Panc1 (cell line): Measurements from ENCODE around the gene SLC2A4RG.

Source experiments
- POLR2AphosphoS5 ChIP-seq: IDR thresholded peaks from 2 replicates; pipeline ENCODE4 v1.6.1; 2012; ENCODE audit warnings: mild to moderate bottlenecking, low read depth, low read length, moderate library complexity
- SIN3A ChIP-seq: IDR thresholded peaks from 2 replicates; pipeline ENCODE4 v1.6.1; 2012; ENCODE audit warnings: low read depth, mild to moderate bottlenecking, low read length, moderate library complexity, borderline replicate concordance; ENCODE audit not compliant: insufficient read depth
- TCF7L2 ChIP-seq: IDR thresholded peaks from 2 replicates; pipeline ENCODE4 v1.6.1; 2011; ENCODE audit warnings: mild to moderate bottlenecking, low read depth, low read length, inconsistent platforms
- TF ChIP-seq, protein P1 (sequence below): fragments of 450-650 bp; IDR thresholded peaks from 2 replicates; pipeline ENCODE4 v1.5.1; 2017; ENCODE audit warnings: mild to moderate bottlenecking
- TF ChIP-seq, protein P2 (sequence below), 2 experiments: IDR thresholded peaks; 2 replicates each; pipeline ENCODE4 v1.6.1; 2011 to 2012; ENCODE audit warnings: low read depth in 2 of 2, control low read depth in 1 of 2, low read length in 1 of 2, mild to moderate bottlenecking in 1 of 2, moderate library complexity in 1 of 2; ENCODE audit not compliant: insufficient read depth in 1 of 2

DNA sequence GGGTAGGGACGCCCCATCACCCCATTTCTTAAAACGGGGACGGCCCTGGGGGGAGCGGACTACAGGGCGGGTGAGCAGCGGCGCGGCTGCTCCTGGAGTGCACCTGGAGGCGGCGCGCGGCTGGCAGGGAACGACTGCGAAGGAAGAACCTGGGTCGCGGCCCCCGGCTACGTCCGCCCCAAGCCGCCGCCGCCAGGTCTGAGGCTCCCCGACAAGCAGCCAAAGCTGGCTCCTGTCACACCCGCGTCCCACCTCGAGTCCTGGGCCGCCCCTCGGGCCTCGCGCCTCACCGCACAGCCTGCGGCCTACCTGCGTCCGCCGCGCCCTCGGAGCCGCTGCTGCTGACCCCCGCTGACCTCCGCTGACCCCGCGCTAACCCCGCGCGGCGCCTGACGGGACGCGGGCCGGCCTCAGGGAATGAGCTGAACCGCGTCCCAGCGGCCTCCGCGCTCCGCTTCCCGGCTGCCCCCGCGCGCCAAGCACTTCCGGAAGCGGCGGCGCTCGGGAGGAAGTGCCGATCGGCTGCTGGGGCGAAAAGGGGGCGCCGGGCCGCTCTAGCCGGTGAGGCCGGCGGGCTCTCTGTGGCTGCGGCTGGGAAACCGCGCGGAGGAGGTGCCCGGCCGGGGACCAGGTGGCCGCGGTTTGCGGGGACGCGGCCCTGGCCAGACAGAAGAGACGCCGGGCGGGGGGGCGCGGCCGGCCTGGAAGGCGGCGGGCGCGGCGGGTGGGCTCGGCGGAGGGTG is 31.8 kb upstream of the SLC2A4RG start, which contains the start of the genes ARFRP1 and ZGPAT:
- TF ChIP-seq, protein P1, sequence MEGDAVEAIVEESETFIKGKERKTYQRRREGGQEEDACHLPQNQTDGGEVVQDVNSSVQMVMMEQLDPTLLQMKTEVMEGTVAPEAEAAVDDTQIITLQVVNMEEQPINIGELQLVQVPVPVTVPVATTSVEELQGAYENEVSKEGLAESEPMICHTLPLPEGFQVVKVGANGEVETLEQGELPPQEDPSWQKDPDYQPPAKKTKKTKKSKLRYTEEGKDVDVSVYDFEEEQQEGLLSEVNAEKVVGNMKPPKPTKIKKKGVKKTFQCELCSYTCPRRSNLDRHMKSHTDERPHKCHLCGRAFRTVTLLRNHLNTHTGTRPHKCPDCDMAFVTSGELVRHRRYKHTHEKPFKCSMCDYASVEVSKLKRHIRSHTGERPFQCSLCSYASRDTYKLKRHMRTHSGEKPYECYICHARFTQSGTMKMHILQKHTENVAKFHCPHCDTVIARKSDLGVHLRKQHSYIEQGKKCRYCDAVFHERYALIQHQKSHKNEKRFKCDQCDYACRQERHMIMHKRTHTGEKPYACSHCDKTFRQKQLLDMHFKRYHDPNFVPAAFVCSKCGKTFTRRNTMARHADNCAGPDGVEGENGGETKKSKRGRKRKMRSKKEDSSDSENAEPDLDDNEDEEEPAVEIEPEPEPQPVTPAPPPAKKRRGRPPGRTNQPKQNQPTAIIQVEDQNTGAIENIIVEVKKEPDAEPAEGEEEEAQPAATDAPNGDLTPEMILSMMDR, result no peak
- TF ChIP-seq POLR2AphosphoS5, result peak; percentile 64; the same call in 1 of the 2 replicates
- TF ChIP-seq, protein P2, sequence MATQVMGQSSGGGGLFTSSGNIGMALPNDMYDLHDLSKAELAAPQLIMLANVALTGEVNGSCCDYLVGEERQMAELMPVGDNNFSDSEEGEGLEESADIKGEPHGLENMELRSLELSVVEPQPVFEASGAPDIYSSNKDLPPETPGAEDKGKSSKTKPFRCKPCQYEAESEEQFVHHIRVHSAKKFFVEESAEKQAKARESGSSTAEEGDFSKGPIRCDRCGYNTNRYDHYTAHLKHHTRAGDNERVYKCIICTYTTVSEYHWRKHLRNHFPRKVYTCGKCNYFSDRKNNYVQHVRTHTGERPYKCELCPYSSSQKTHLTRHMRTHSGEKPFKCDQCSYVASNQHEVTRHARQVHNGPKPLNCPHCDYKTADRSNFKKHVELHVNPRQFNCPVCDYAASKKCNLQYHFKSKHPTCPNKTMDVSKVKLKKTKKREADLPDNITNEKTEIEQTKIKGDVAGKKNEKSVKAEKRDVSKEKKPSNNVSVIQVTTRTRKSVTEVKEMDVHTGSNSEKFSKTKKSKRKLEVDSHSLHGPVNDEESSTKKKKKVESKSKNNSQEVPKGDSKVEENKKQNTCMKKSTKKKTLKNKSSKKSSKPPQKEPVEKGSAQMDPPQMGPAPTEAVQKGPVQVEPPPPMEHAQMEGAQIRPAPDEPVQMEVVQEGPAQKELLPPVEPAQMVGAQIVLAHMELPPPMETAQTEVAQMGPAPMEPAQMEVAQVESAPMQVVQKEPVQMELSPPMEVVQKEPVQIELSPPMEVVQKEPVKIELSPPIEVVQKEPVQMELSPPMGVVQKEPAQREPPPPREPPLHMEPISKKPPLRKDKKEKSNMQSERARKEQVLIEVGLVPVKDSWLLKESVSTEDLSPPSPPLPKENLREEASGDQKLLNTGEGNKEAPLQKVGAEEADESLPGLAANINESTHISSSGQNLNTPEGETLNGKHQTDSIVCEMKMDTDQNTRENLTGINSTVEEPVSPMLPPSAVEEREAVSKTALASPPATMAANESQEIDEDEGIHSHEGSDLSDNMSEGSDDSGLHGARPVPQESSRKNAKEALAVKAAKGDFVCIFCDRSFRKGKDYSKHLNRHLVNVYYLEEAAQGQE (IDR thresholded peaks at IDR 0.05; ENCODE audit: insufficient read depth in 1 of 2, low read depth in 2 of 2, low read length in 1 of 2), result no peak
- peak; percentile 66; the same call in 1 of the 2 replicates for TF ChIP-seq SIN3A
- TF ChIP-seq TCF7L2, result peak; percentile 33; the same call in 1 of the 2 replicates
